HEK293 (cell line): Measurements from ENCODE around the gene ZNF423.

ENCODE experiments used
- CTCF ChIA-PET: fragments of 350-600 bp; formaldehyde crosslinking; extraction: SDS; loops from one replicate; lab custom pipeline; 2021; ENCODE audit warnings: antibody characterized with exemption; lab: Yijun Ruan, JAX
- POLR2A ChIA-PET: fragments of 300-600 bp; formaldehyde crosslinking; extraction: SDS; loops from one replicate; lab custom pipeline; 2020; ENCODE audit warnings: antibody characterized with exemption, inconsistent platforms; lab: Yijun Ruan, JAX
- H3K27ac ChIP-seq: fragments of 200-500 bp; sonication (Bioruptor generic); 2 replicates; pipeline ENCODE4 v1.5.1; 2014; ENCODE audit warnings: low read depth, low read length, control low read depth, inconsistent platforms; ENCODE audit errors: extremely low read depth
- H3K36me3 ChIP-seq, 2 experiments: fragments of 200-500 bp in 1 of 2; sonication (Bioruptor generic) in 1 of 2; 1 replicate in 1 of 2; 2 replicates in 1 of 2; pipeline ENCODE4 v1.5.1; 2014 to 2017; ENCODE audit warnings: inconsistent platforms in 2 of 2, low read length in 2 of 2; ENCODE audit not compliant: control insufficient read depth in 2 of 2, insufficient read depth in 1 of 2
- H3K4me1 ChIP-seq: fragments of 200-500 bp; sonication (Bioruptor generic); 2 replicates; pipeline ENCODE4 v1.5.1; 2014; ENCODE audit warnings: mild to moderate bottlenecking, low read length, inconsistent platforms; ENCODE audit not compliant: control insufficient read depth, insufficient read depth
- H3K4me3 ChIP-seq: 2 replicates; pipeline ENCODE4 v1.5.1; 2011; ENCODE audit warnings: low read depth, mild to moderate bottlenecking, control low read depth, low read length, moderate library complexity
- H3K9me3 ChIP-seq: fragments of 200-500 bp; sonication (Bioruptor generic); 2 replicates; pipeline ENCODE4 v1.5.1; 2014; ENCODE audit warnings: low read depth, low read length, inconsistent platforms; ENCODE audit not compliant: control insufficient read depth, insufficient read depth
- FEZF1 ChIP-seq: fragments of 450-650 bp; formaldehyde crosslinking; IDR thresholded peaks from 2 replicates; pipeline ENCODE4 v1.5.1; 2016; ENCODE audit warnings: missing biosample characterization, missing genetic modification characterization
- HOXA7 ChIP-seq: sonication (generic); formaldehyde crosslinking; IDR thresholded peaks from 2 replicates; pipeline ENCODE4 v1.8.1; 2022; ENCODE audit warnings: missing genetic modification reagents, borderline replicate concordance
- KLF8 ChIP-seq: fragments of 450-650 bp; formaldehyde crosslinking; IDR thresholded peaks from 2 replicates; pipeline ENCODE4 v1.5.1; 2016; ENCODE audit warnings: missing biosample characterization, missing genetic modification characterization
- PRDM1 ChIP-seq: fragments of 450-650 bp; formaldehyde crosslinking; IDR thresholded peaks from 2 replicates; pipeline ENCODE4; 2016; ENCODE audit warnings: missing biosample characterization, missing genetic modification characterization
- PRDM4 ChIP-seq: fragments of 450-650 bp; formaldehyde crosslinking; IDR thresholded peaks from 2 replicates; pipeline ENCODE4 v1.5.1; 2017; ENCODE audit warnings: missing biosample characterization, missing genetic modification characterization
- SETDB1 ChIP-seq: IDR thresholded peaks from one replicate; pipeline ENCODE4 v1.6.1; 2017; ENCODE audit warnings: mild to moderate bottlenecking, low read length, moderate library complexity, mixed read lengths; ENCODE audit not compliant: insufficient read length
- ZBTB20 ChIP-seq: fragments of 450-650 bp; formaldehyde crosslinking; IDR thresholded peaks from 2 replicates; pipeline ENCODE4 v1.5.1; 2016; ENCODE audit warnings: missing biosample characterization, missing genetic modification characterization
- ZBTB21 ChIP-seq: fragments of 450-650 bp; formaldehyde crosslinking; IDR thresholded peaks from 2 replicates; pipeline ENCODE4 v1.5.1; 2017; ENCODE audit warnings: missing biosample characterization, missing genetic modification characterization
- ZBTB7A ChIP-seq: fragments of 450-650 bp; formaldehyde crosslinking; IDR thresholded peaks from 2 replicates; pipeline ENCODE4 v1.5.1; 2016; ENCODE audit warnings: low read depth, missing biosample characterization, missing genetic modification characterization
- ZNF114 ChIP-seq: fragments of 450-650 bp; formaldehyde crosslinking; IDR thresholded peaks from 2 replicates; pipeline ENCODE4 v1.5.0; 2017; ENCODE audit warnings: missing biosample characterization, missing genetic modification characterization
- ZNF132 ChIP-seq: fragments of 450-650 bp; formaldehyde crosslinking; IDR thresholded peaks from 2 replicates; pipeline ENCODE4 v1.5.1; 2017; ENCODE audit warnings: missing biosample characterization, missing genetic modification characterization, borderline replicate concordance
- ZNF146 ChIP-seq: fragments of 450-650 bp; formaldehyde crosslinking; IDR thresholded peaks from 2 replicates; pipeline ENCODE4 v1.5.1; 2016; ENCODE audit warnings: missing biosample characterization, missing genetic modification characterization
- ZNF174 ChIP-seq: fragments of 450-650 bp; formaldehyde crosslinking; IDR thresholded peaks from 2 replicates; pipeline ENCODE4 v1.5.0; 2017; ENCODE audit warnings: missing biosample characterization, mild to moderate bottlenecking, missing genetic modification characterization
- ZNF19 ChIP-seq: fragments of 450-650 bp; formaldehyde crosslinking; IDR thresholded peaks from 2 replicates; pipeline ENCODE4; 2016; ENCODE audit warnings: missing biosample characterization, missing genetic modification characterization, low read depth
- ZNF202 ChIP-seq: fragments of 450-650 bp; formaldehyde crosslinking; IDR thresholded peaks from 2 replicates; pipeline ENCODE4 v1.5.1; 2016; ENCODE audit warnings: missing biosample characterization, missing genetic modification characterization, borderline replicate concordance
- ZNF488 ChIP-seq: fragments of 450-650 bp; formaldehyde crosslinking; IDR thresholded peaks from 2 replicates; pipeline ENCODE4 v1.5.1; 2016; ENCODE audit warnings: missing biosample characterization, missing genetic modification characterization
- ZNF513 ChIP-seq: fragments of 450-650 bp; IDR thresholded peaks from 2 replicates; pipeline ENCODE4 v1.5.1; 2018; ENCODE audit warnings: missing biosample characterization, missing genetic modification characterization
- ZNF521 ChIP-seq: fragments of 450-650 bp; formaldehyde crosslinking; IDR thresholded peaks from 2 replicates; pipeline ENCODE4 v1.5.1; 2017; ENCODE audit warnings: missing biosample characterization, mild to moderate bottlenecking, missing genetic modification characterization
- ZNF530 ChIP-seq: fragments of 450-650 bp; formaldehyde crosslinking; IDR thresholded peaks from 2 replicates; pipeline ENCODE4 v1.5.1; 2016; ENCODE audit warnings: low read depth, missing biosample characterization, missing genetic modification characterization
- ZNF544 ChIP-seq: fragments of 450-650 bp; formaldehyde crosslinking; IDR thresholded peaks from 2 replicates; pipeline ENCODE4 v1.5.0; 2017; ENCODE audit warnings: missing biosample characterization, missing genetic modification characterization
- ZNF658 ChIP-seq: fragments of 450-650 bp; formaldehyde crosslinking; IDR thresholded peaks from 2 replicates; pipeline ENCODE4; 2016; ENCODE audit warnings: missing biosample characterization, missing genetic modification characterization
- ZNF701 ChIP-seq: fragments of 450-650 bp; formaldehyde crosslinking; IDR thresholded peaks from 2 replicates; pipeline ENCODE4 v1.5.1; 2016; ENCODE audit warnings: missing biosample characterization, missing genetic modification characterization

The ZNF423 gene

GRCh38 chr16:49564496-49565229 lies 291.2 kb downstream of the ZNF423 start:
- H3K9me3 ChIP-seq: no peaks in the 10 kb centered on the region
- no peak for TF ChIP-seq ZNF530
- TF ChIP-seq ZNF132 (tag by site-specific recombination): no peak
- TF ChIP-seq ZBTB7A (tag by site-specific recombination): no peak
- TF ChIP-seq ZBTB20: no peak
- TF ChIP-seq ZNF521 (tag by site-specific recombination): no peak
- no peak for TF ChIP-seq HOXA7
- no peak for TF ChIP-seq PRDM1 (tag by site-specific recombination)
- TF ChIP-seq KLF8 (tag by site-specific recombination): no peak
- no peak for TF ChIP-seq ZNF19 (tag by site-specific recombination)
- TF ChIP-seq FEZF1 (tag by site-specific recombination): no peak
- TF ChIP-seq ZNF114 (tag by site-specific recombination): no peak
- no peak for TF ChIP-seq ZBTB21
- no peak for TF ChIP-seq ZNF174 (tag by site-specific recombination)
- no peak for TF ChIP-seq ZNF513 (tag by site-specific recombination)
- no peak for TF ChIP-seq ZNF146
- TF ChIP-seq ZNF701 (tag by site-specific recombination): no peak
- no peak for TF ChIP-seq ZNF202 (tag by site-specific recombination)
- TF ChIP-seq PRDM4 (tag by site-specific recombination): no peak
- TF ChIP-seq, all 188 proteins: peak for 0
- ChIA-PET CTCF (interaction anchor here (0.6 to 1.2 kb wide), 4 partner anchors 8 to 51 kb away, joined by 3 to 4 read pairs (median 3); no protein-coding TSS in a partner anchor), POLR2A (no interaction called here)
- no peak overlapping the region for H3K27ac ChIP-seq
- no peaks in the 10 kb centered on the region for H3K36me3 ChIP-seq
- no peaks in the 10 kb centered on the region for H3K4me1 ChIP-seq
- H3K4me3 ChIP-seq: no peak overlapping the region

GRCh38 chr16:49563666-49564065 lies 292.2 kb downstream of the ZNF423 start:
- CTCF ChIA-PET: interaction anchor here (1.2 kb wide), 1 partner anchor 314 kb away, joined by 3 read pairs; no protein-coding TSS in a partner anchor
- POLR2A ChIA-PET: no interaction called here

More at GRCh38 chr16:49563666-49564065, 292.2 kb downstream of the ZNF423 start:
- Histone ChIP-seq H3K9me3 (no peaks in the 10 kb centered on the region), H3K27ac (no peak overlapping the region), H3K36me3 (no peaks in the 10 kb centered on the region), H3K4me3 (no peak overlapping the region), H3K4me1 (no peaks in the 10 kb centered on the region)
- TF ChIP-seq SETDB1 (no peak), ZNF658 (no peak), ZNF544 (tag by site-specific recombination) (no peak), ZNF488 (tag by site-specific recombination) (no peak)
